Stimulated activated naive B cell treated with anti-CD40 and anti-IgM and Interleukin-4, amounts not matched to agents 10 μg/mL and 1 μg/mL and 100 μg/mL, for 72 hours (primary cell): Measurements from ENCODE around the gene PMVK.
"Not testable (repeated sequence)": the region's sequence is repeated elsewhere in the genome, so short reads cannot be mapped to it uniquely, and the experiment has no call there.

Experiments
- ATAC-seq, 2 donors: fragments of 150-1000 bp; cut with Tn5 transposase; replicated peaks; 2 replicates each; pipeline ENCODE4 v1.10.0; 2021; ENCODE audit warnings: moderate library complexity in 1 of 2
- DNase-seq: peaks from one replicate; pipeline ENCODE4 v3.0.0; 2021
- H3K27ac Mint-ChIP-seq: one replicate; pipeline ENCODE4 v1.8.0; 2022; ENCODE audit warnings: mild to moderate bottlenecking, mixed read lengths
- H3K27me3 Mint-ChIP-seq, 2 donors: one replicate each; pipeline ENCODE4 v1.8.0; 2022; ENCODE audit warnings: mixed read lengths in 2 of 2
- H3K36me3 Mint-ChIP-seq, 2 donors: one replicate each; pipeline ENCODE4 v1.8.0; 2022; ENCODE audit warnings: mixed read lengths in 2 of 2, mild to moderate bottlenecking in 1 of 2
- H3K4me1 Mint-ChIP-seq, 2 donors: one replicate each; pipeline ENCODE4 v1.8.0; 2022; ENCODE audit warnings: mixed read lengths in 2 of 2, mild to moderate bottlenecking in 1 of 2
- H3K4me3 Mint-ChIP-seq, 2 donors: one replicate each; pipeline ENCODE4 v1.8.0; 2022; ENCODE audit warnings: mild to moderate bottlenecking in 2 of 2, mixed read lengths in 2 of 2, moderate library complexity in 1 of 2
- H3K9me3 Mint-ChIP-seq, 2 donors: one replicate each; pipeline ENCODE4 v1.8.0; 2022; ENCODE audit warnings: mixed read lengths in 2 of 2, mild to moderate bottlenecking in 1 of 2

The PMVK gene

GRCh38 chr1:154936555-154937084, at the start of gene PMVK:
Gene PMVK (minus strand): TSS chr1:154936719. CDS start chr1:154936685, 34 bp downstream.
- Mint-ChIP-seq H3K27me3 (no peaks in the 10 kb centered on the region), H3K4me1 (peaks cover 35 to 48% of the 10 kb centered on the region in 2 donors), H3K36me3 (peaks cover 4 to 9% of the 10 kb centered on the region in 2 donors), H3K4me3 (peak within 1 kb of the TSS; percentile 81 to 96), H3K27ac (peak within 1 kb of the TSS; percentile 99), H3K9me3 (no peaks in the 10 kb centered on the region)
- DNase-seq (peak; percentile 90), ATAC-seq (peak; percentile 85 to 90)

- Mint-ChIP-seq H3K9me3 (no peaks in the 10 kb centered on the region), H3K27ac (peak overlapping the region; percentile 73), H3K4me1 (peaks cover 12 to 21% of the 10 kb centered on the region in 2 donors), H3K27me3 (no peaks in the 10 kb centered on the region), H3K4me3 (no peak overlapping the region), H3K36me3 (peaks cover 23 to 27% of the 10 kb centered on the region in 2 donors)
- DNase-seq: no peak
- ATAC-seq: no peak
These were observed 47.4 kb upstream of the PMVK start for GRCh38 chr1:154983776-154984466.

GRCh38 chr1:154982897-154983648, 46.6 kb upstream of the PMVK start, which contains the start of gene FLAD1:
Gene FLAD1 (plus strand): TSS chr1:154983344. CDS start chr1:154983695, 351 bp downstream.
- peak; percentile 100 for ATAC-seq
- Mint-ChIP-seq H3K27me3 (no peaks in the 10 kb centered on the region), H3K4me1 (peaks cover 7 to 13% of the 10 kb centered on the region in 2 donors), H3K36me3 (peaks cover 16 to 19% of the 10 kb centered on the region in 2 donors), H3K9me3 (no peaks in the 10 kb centered on the region), H3K4me3 (no peak within 1 kb of the TSS), H3K27ac (peak within 1 kb of the TSS; percentile 73)
- DNase-seq: peak; percentile 97

- Mint-ChIP-seq H3K36me3 (peaks cover 14 to 17% of the 10 kb centered on the region in 2 donors), H3K27me3 (no peaks in the 10 kb centered on the region), H3K4me1 (peaks cover 8 to 17% of the 10 kb centered on the region in 2 donors), H3K4me3 (no peak overlapping the region), H3K9me3 (no peaks in the 10 kb centered on the region), H3K27ac (no peak overlapping the region)
- ATAC-seq (no peak), DNase-seq (no peak)
These were observed 45.8 kb upstream of the PMVK start for GRCh38 chr1:154982341-154982740.

GRCh38 chr1:154978360-154978759, 41.8 kb upstream of the PMVK start:
- H3K4me1 Mint-ChIP-seq: peaks cover 7 to 8% of the 10 kb centered on the region in 2 donors
- no peak for ATAC-seq

GRCh38 chr1:154977762-154978161, 41.2 kb upstream of the PMVK start:
- H3K9me3 Mint-ChIP-seq, ATAC-seq: not testable (repeated sequence)

More at GRCh38 chr1:154978360-154978759, 41.8 kb upstream of the PMVK start:
- Mint-ChIP-seq H3K27ac (no peak overlapping the region), H3K9me3 (no peaks in the 10 kb centered on the region), H3K4me3 (no peak overlapping the region), H3K27me3 (no peaks in the 10 kb centered on the region), H3K36me3 (peaks cover 10 to 13% of the 10 kb centered on the region in 2 donors)
- DNase-seq: no peak

GRCh38 chr1:154975409-154976059, 39.0 kb upstream of the PMVK start:
- Mint-ChIP-seq H3K36me3 (peaks cover 12 to 24% of the 10 kb centered on the region in 2 donors), H3K27ac (no peak overlapping the region), H3K4me3 (no peak overlapping the region), H3K9me3 (no peaks in the 10 kb centered on the region), H3K27me3 (no peaks in the 10 kb centered on the region), H3K4me1 (peaks cover 28 to 29% of the 10 kb centered on the region in 2 donors)
- DNase-seq (peak; percentile 65), ATAC-seq (peak; percentile 22 to 26)

More at GRCh38 chr1:154977762-154978161, 41.2 kb upstream of the PMVK start:
- peak overlapping the region; percentile 81 for H3K27ac Mint-ChIP-seq
- peaks cover 10 to 13% of the 10 kb centered on the region in 2 donors for H3K36me3 Mint-ChIP-seq
- H3K4me3 Mint-ChIP-seq, DNase-seq, H3K27me3 Mint-ChIP-seq: not testable (repeated sequence)
- peaks cover 10% of the 10 kb centered on the region in 2 donors for H3K4me1 Mint-ChIP-seq

- Mint-ChIP-seq H3K4me3 (no peak overlapping the region), H3K36me3 (peaks cover 12 to 24% of the 10 kb centered on the region in 2 donors), H3K27ac (no peak overlapping the region), H3K4me1 (peaks cover 28 to 35% of the 10 kb centered on the region in 2 donors), H3K27me3 (no peaks in the 10 kb centered on the region), H3K9me3 (no peaks in the 10 kb centered on the region)
- ATAC-seq (peak; percentile 60 to 67), DNase-seq (peak; percentile 93)
These were observed 38.4 kb upstream of the PMVK start for GRCh38 chr1:154974808-154975408.

GRCh38 chr1:154974102-154974807, 37.7 kb upstream of the PMVK start, which contains the start of gene CKS1B:
Gene CKS1B (plus strand): TSS chr1:154974681. CDS start chr1:154974746, 65 bp downstream.
- Mint-ChIP-seq H3K36me3 (peaks cover 14 to 25% of the 10 kb centered on the region in 2 donors), H3K27ac (no peak within 1 kb of the TSS), H3K9me3 (no peaks in the 10 kb centered on the region), H3K4me3 (no peak within 1 kb of the TSS), H3K27me3 (no peaks in the 10 kb centered on the region), H3K4me1 (peaks cover 33 to 42% of the 10 kb centered on the region in 2 donors)
- ATAC-seq: peak; percentile 83 to 84
- DNase-seq: peak; percentile 98

- Mint-ChIP-seq H3K27me3 (no peaks in the 10 kb centered on the region), H3K27ac (no peak overlapping the region), H3K4me3 (no peak overlapping the region), H3K36me3 (peaks cover 20 to 30% of the 10 kb centered on the region in 2 donors), H3K9me3 (no peaks in the 10 kb centered on the region), H3K4me1 (peaks cover 37 to 49% of the 10 kb centered on the region in 2 donors)
- DNase-seq: peak; percentile 91
- ATAC-seq: peak; percentile 30 to 35
These were observed 37.0 kb upstream of the PMVK start for GRCh38 chr1:154973344-154974101.

GRCh38 chr1:154972517-154973343, 36.2 kb upstream of the PMVK start:
- ATAC-seq (no peak), DNase-seq (no peak)
- Mint-ChIP-seq H3K4me1 (peaks cover 34 to 53% of the 10 kb centered on the region in 2 donors), H3K27ac (peak overlapping the region; percentile 56), H3K36me3 (peaks cover 22 to 35% of the 10 kb centered on the region in 2 donors), H3K9me3 (no peaks in the 10 kb centered on the region), H3K27me3 (no peaks in the 10 kb centered on the region), H3K4me3 (peak overlapping the region in 1 of 2 donors; percentile 69)

GRCh38 chr1:154972213-154972516, 35.6 kb upstream of the PMVK start:
- DNase-seq (no peak), ATAC-seq (no peak)
- H3K9me3 Mint-ChIP-seq: no peaks in the 10 kb centered on the region
- H3K36me3 Mint-ChIP-seq: peaks cover 28 to 41% of the 10 kb centered on the region in 2 donors
- H3K4me1 Mint-ChIP-seq: peaks cover 34 to 50% of the 10 kb centered on the region in 2 donors
- H3K4me3 Mint-ChIP-seq: peak overlapping the region in 1 of 2 donors; percentile 69
- H3K27ac Mint-ChIP-seq: peak overlapping the region; percentile 56
- H3K27me3 Mint-ChIP-seq: no peaks in the 10 kb centered on the region
